HG02981 (cell line): ENCODE results near the gene GOLGA6L10.
"Not testable (repeated sequence)": the region's sequence is repeated elsewhere in the genome, so short reads cannot be mapped to it uniquely, and the experiment has no call there.

Experiments used
- ATAC-seq: cut with Tn5 transposase; IDR thresholded peaks from one replicate; pipeline ENCODE4 v1.9.1; 2021; ENCODE audit warnings: mild to moderate bottlenecking, moderate library complexity; ENCODE audit not compliant: unreplicated experiment

The GOLGA6L10 gene

DNA sequence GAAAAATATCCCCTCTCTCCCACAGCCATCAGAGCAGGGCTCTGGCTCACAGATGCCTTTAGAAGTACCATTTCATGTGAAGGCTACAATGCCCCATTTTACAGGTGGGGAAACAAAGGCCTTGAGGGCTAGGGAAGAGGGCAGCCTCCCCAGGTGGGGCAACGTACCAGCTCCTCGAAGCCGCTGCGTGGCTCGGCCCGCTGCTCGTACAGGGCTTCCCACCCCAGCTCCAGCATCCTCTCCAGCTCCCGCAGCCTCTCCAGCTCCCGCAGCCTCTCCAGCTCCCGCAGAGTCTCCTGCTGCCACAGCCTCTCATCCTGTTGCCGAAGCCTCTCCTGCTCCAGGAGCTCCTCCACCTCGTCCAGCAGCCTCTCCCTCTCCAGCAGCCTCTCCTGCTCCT lies 4.9 kb downstream of the GOLGA6L10 start:
- ATAC-seq: not testable (repeated sequence)

DNA sequence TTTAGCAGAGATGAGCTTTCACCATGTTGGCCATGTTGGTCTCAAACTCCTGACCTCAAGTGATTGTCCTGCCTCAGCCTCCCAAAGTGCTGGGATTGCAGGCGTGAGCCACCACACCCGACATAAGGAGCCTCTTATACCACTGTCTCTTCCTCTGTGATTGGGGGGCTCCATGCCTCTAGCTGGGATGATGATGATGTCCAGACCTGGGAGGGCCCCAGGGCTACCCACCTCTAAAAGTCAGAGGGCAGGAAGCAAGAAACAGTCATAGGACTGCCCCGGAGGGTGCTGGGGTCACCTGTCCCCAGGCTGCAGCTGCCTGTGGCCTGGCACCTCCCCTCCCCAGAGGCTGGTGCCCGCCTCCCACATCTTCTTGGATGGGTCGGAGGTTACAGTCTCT lies 5.4 kb downstream of the GOLGA6L10 start:
- ATAC-seq: not testable (repeated sequence)

DNA sequence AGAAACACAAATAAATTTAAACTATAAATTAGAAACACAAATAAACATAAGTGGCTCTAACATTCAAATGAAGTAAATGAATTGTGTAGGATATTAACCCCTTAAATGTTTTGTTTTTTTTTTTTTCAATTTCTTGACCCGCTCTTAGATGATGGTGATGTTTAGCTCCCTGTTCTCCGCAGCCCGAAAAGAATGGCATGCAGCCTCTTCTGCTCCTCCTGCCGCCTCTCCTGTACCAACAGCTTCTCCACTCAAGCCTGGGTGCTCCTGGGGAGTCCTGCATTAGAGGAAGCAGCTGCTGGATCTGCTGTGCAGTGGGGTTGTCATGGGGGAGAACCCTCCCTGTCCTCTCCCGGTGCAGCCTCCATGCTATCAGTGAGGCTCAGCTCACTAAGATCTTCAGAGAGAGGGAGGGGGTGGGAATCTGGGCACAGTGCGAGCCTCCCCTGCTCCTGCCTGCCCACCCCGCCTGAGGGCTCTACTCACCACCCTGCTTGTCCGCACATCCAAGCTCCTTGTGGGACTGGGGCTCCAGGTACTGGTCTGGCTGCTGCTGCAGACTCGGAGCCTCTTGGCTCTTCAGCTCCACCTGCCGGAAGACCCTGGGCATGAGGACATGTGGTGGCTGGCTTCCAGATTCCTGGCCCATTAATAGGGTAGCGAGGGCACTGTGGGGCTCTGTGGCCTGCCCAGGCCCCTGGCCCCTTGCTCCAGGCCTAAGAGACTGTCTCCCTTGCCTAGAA lies 6.5 kb downstream of the GOLGA6L10 start:
- ATAC-seq: not testable (repeated sequence)

DNA sequence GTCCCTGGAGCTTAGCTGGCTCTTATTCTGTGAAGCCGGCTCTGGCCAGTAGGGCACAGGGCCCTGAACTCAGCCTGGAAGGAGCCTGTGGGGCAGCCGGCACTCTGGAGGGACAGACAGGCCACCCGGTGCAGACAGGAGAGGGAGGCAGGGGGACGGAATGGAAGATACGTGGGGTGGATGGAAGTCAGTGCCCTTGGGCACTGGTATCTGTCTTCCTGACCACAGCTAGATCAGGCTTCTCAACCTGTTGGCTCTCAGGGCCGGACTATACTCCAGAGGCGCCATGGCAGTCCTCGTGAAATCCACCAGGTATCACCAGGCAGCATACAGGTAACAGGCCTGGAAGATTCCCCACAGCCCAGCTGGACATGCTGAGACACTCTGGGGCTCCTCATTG lies 10.7 kb downstream of the GOLGA6L10 start:
- not testable (repeated sequence) for ATAC-seq

DNA sequence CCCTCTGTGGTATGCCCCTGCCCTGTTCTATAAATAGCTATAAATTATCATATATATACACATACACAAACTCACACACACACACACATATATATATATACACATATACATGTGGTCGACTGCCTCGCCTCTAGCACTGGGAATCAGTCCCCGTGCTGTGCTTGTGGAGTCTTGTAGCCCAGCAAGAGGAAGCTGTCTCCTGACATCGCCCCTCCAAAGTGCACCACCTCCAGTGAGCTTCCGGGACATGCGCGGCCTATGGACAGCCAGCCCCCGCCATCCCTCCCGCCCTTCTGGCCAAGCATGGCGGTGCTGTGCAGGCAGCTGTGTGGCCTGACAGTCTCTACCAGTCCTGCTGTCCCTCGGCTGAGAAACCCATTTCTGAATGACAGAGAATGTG lies 11.2 kb downstream of the GOLGA6L10 start:
- not testable (repeated sequence) for ATAC-seq

DNA sequence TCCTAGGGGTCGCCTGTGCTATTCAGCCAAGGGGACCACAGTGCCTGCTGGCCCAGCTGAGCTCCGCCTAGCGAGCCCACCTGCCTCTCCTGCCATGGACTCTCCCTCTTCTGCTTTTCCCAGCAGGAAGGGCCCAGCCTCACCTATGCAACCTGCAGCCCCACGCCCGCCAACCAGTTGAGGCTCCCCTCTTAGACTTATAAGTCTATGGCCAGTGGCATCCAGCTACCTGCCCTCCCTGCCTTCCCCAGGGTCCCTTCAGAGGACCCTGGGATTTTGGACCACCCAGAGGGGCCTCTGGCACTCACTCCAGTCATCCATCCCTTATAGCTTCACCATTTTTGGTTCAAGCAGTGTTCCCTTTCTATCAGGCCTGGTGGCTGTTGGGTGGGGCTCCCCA lies 12.2 kb downstream of the GOLGA6L10 start:
- ATAC-seq: not testable (repeated sequence)

DNA sequence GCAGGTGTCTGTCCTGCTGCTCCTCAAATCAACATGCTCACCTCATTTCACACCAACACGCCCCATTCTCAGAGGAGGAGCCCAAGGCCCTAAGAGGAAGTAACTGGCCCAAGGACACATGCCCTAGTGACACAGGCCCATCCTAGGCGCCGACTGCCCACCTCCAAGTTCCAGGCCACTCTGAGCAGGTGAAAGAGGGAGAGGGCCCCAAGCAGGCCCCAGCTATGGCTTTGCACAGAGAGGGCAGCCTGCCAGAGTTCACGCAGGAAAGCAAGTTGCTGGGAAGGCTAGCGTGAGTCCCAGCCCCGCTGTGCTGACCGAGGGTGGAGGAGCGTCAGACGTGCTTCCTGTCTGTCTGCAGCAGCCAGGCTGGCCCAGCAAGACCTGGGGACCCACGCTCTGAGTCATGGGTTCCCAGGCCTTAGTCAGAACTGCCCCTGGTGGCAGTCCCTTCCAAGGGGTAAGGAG lies 13.1 kb downstream of the GOLGA6L10 start:
- peak; percentile 36 for ATAC-seq

DNA sequence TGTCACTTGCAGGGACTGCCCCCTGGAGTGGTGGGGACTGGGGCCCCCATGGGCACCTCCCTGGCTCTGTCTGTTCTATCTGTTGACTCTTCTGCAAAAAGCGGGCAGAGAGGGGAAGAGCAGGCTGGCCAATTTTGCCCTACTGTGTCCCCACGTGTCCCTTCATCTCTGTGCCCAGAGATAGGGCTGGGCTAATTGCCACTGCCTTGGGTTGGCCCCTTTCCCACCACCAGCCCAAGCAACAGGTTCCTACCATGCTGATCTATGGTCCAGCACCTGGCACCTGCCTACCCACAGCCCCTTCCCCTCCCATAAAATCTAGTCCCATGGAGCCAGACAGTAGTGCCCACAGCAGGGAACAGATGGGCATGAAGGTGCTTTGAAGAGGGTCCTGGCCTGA lies 14.3 kb downstream of the GOLGA6L10 start:
- ATAC-seq: not testable (repeated sequence)

DNA sequence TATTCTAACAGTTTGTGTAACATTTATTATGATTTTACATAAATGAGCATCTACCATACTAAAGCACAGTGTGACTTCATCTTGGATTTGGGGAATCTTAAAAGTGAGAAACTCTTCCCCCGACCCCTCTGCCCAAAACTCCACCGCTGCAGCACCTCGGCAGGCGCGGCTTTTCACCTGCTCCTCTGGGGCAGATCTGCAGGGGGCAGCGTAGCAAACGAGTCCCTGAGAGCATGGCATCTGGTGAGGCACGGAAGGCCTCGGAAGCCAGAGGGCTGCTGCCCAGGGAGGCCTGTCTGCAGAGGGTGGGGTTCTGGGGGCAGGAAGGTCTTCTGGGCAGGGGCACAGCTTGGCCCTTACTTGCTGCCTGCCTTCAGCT lies 14.7 kb downstream of the GOLGA6L10 start:
- ATAC-seq: not testable (repeated sequence)

DNA sequence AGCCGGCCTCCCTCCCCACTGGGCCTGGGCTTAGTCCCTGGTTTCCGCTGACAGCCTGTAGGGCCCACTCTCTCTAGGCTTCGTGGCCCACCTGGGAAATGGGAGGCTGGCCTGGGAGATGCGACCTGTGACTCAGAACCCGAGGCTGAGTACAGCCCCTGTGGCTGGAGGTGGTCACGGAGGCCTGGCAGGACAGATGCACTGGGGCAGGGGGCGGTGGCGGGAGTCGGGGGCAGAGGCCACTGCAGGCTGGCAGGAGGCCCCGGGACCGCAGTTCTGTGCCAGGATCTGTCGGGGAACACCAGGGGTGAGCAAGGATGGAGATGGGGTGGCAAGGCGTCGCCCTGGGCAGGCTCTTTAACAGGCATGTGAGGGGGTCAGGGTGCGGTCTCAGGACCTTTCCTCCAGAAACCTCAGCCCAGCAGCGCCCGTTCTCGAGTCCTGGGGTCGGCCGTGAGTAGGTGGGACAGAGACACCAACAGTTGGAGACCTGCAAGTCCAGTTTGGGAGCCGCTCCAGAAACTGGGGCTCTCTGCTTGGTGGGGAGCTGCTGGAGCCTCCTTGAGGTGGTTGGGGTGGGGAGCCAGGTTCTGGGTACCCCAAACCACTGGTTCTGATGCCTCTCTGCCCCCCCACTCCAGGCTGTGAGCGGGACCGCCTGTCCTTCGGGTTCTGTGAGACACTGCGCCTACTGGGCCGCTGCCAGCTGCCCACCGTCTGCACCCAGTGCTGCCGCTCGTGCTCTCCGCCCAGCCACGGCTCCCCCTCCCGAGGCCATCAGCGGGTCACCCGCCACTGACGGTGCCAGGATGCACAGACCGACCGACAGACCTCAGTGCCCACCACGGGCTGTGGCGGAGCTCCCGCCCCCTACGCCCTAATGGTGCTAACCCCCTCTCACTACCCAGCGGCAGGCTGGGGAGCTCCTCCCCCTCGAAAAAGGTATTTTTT lies 15.4 kb downstream of the GOLGA6L10 start:
- not testable (repeated sequence) for ATAC-seq

DNA sequence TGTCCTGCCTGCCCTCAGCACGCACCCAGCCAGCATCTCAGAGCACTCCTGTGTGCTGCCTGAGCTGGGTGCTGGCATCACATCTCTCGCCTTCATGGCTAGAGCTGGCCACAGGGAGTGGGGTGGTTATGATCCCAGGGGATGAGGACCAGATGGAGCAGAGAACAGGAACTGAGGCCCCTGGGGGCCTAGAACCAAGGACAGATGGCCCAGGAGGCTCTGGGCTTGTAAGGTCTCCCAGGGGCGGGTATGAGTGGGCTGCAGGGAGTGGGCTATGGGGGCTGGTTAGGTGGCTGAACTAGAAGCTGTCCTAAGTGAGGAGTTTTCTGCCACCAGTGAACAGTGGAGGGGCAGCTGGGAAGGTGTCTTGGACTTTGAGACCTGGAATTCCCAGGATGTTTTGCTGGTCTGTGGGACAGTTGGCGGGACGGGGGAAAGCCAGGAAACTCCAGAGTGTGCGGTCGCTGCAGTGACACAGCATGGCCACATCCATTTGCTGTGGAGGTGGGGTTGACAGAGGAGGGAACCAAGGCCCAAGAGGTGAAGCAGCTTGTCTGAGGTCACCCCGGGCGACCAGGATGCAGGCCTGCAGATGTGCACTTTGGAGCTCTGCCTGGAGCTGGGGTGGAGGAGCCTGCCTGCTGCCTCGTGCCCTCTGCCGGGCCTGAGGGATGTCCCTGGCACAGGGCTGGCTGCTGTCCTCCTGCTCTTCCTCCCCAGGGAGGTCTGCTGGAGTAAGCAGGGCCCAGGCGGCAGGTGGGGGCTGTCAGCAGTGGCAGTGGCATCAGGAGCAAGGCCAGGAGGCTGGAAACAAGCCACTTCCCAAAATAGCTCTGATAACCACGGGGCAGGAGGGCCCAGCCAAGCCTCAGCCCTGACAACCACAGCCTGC lies 16.3 kb downstream of the GOLGA6L10 start:
- not testable (repeated sequence) for ATAC-seq

DNA sequence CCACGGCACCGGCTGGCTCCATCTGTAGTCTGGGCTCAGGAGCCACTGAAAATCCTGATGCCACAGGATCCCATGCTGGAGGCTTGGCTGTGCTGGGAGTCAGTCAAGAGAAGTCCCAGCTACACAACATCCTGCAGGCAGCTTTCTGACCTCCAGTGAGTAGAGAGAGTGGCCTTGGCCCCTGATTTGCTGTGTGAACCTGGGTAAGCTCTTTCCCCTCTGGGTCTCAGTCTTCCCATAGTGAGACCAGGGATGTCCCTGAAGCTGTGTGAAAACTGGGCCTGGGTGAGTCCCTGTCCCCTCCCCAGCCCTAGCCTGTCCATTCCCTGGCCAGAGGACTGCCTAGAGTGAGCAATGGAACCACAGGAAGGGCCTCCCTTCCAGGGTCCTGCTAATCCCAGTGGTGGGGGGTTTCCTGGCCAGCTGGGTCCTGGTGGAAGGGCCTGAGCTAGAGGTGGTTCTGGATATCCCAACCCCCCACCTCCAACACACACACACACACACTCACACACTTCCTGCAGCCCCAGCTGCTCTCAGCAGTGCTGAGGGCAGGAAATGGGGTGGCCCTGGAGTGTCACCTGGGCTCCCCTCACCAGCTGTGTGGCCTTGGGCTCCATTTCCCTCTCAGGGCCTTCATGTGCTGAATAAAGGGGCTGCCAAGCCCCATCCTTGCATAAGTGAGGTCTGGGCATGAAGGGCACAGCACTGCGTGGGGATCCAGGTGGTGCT lies 17.5 kb downstream of the GOLGA6L10 start:
- peak; percentile 65 for ATAC-seq

DNA sequence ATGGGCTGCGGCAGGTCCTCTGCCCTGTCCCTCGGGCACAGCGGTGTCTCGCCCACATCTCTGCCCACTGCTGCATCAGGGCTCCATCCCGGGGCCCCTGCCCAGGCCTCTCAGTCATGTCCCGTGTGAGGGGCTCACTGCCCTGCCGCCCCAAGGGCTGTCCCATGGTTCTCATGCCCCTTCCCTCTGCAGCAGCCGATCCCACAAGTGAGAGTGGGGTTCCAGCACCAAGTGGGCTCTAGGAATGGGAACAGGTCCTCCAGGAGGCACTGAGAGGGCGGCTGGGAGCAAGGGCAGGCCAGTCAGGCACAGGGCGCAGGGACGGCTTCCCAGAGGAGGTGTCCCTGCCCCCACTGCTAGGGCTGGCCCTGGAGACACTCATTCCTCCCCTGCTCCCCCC lies 18.4 kb downstream of the GOLGA6L10 start:
- not testable (repeated sequence) for ATAC-seq

DNA sequence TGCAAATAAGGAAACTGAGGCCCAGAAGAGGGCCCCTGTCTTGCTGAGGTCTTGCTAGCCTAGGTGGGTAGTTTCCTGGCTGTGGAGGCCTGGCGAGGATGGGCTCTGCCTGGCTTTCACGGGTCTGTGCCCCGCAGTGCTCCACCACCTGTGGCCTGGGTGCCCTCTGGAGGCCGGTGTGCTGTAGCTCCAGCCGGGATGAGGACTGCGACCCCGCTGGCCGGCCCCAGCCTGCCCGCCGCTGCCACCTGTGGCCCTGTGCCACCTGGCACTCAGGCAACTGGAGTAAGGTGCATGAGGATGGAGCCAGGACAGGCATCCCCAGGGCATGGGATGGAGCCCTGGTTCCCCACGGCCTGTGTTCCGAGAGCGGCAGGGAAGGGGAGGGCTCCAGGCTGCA lies 20.2 kb downstream of the GOLGA6L10 start:
- not testable (repeated sequence) for ATAC-seq

DNA sequence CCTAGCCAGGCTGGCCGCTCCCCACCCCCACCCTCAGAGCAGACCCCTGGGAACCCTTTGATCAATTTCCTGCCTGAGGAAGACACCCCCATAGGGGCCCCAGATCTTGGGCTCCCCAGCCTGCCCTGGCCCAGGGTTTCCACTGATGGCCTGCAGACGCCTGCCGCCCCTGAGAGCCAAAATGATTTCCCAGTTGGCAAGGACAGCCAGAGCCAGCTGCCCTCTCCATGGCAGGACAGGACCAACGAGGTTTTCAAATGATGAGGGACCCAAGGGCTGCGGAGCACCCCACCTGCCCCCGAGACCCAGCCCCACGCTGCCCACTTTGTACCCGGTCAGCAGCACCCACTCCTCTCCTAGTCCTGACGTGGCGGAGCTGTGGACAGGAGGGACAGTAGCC lies 21.9 kb downstream of the GOLGA6L10 start:
- not testable (repeated sequence) for ATAC-seq

DNA sequence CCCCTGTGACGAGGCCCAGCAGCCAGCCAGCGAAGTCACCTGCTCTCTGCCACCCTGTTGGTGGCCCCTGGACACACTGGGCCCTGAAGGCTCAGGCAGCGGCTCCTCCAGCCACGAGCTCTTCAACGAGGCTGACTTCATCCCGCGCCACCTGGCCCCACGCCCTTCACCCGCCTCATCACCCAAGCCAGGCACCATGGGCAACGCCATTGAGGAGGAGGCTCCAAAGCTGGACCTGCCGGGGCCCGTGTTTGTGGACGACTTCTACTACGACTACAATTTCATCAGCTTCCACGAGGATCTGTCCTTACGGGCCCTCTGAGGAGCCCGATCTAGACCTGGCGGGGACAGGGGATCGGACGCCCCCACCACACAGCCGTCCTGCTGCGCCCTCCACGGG lies 22.4 kb downstream of the GOLGA6L10 start:
- not testable (repeated sequence) for ATAC-seq

DNA sequence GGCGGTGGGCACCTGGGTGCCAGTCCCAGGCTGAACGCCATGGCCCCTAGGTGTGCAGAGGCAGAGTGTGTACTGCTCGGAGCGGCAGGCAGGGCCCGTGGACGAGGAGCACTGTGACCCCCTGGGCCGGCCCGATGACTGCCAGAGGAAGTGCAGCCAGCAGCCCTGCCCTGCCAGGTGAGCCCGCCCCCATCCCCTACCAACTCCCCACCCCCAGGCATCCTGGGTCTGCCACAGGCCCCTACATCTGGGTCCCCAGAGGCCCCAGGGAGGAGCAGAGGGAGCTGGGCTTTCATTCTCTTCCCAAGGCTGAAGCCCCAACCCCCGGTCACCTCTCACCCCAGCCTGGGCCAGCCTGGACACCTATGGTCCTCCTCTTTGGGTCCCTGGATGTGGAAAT lies 23.6 kb downstream of the GOLGA6L10 start:
- not testable (repeated sequence) for ATAC-seq

DNA sequence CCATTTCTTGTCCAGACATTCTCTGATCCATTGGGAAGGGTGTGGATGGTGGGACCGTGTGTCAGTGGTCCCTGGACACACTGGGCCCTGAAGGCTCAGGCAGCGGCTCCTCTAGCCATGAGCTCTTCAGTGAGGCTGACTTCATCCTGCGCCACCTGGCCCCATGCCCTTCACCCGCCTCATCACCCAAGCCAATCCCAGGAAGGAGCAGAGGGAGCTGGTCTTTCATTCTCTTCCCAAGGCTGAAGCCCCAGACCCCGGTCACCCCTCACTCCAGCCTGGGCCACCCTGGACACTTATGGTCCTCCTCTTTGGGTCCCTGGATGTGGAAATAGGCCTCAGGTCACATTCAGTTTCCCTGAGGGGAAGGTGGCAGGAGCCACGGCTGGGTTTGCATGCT lies 24.4 kb downstream of the GOLGA6L10 start:
- ATAC-seq: not testable (repeated sequence)

DNA sequence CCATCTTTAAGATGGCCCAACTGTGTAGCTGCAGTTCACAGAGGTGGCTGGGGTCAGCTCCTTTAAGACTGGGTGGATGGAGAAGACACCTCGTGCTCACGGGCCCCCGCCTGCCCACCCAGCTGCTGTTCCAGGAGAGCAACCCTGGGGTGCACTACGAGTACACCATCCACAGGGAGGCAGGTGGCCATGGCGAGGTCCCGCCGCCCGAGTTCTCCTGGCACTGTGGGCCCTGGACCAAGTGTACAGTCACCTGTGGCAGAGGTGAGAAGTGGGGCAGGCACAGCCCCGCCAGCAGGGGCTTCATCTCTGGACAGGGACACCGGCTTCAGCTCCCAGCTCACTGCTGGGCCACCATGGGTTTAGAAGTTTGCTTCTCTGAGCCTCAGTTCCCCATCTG lies 26.8 kb downstream of the GOLGA6L10 start:
- ATAC-seq: not testable (repeated sequence)

DNA sequence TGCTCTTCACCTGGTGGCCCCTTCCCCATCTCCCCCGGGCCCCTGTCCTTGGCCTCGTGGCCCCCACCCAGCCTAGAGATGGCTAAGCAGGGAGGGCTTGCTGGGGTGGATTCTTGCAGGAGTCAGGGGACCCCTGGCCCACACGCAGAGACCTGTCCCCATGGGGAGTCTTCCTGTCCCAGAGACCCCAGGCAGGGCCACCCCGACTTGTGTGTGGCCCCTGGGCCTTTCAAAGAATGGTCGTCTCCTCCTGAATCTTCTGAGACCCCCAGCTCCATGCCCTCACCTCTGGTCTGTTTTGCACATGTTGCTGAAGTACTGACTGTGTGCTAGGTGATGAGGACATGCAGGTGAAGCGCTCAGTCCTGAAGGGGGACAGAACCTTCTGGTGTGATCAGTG lies 28.4 kb downstream of the GOLGA6L10 start:
- not testable (repeated sequence) for ATAC-seq
